Esophagus muscularis mucosa (tissue), 4 donors: ENCODE measurements around the gene DMPK. TPM values are rescaled to one million over a fixed set of nuclear protein-coding genes. Genes with fewer than 3 reads are reported as not detected.

ENCODE experiments used
- DNase-seq: peaks from one replicate; pipeline ENCODE4 v3.0.0-alpha.2; 2017; ENCODE audit errors: extremely low spot score
- H3K27ac ChIP-seq, 4 donors: fragments of 200-600 bp; sonication (generic); replicated peaks in 1 of 4; 1 replicate in 3 of 4; 2 replicates in 1 of 4; pipeline ENCODE4 v1.5.1; 2016 to 2019; ENCODE audit warnings: mild to moderate bottlenecking in 1 of 4
- H3K27me3 ChIP-seq, 4 donors: fragments of 200-600 bp; sonication (generic); one replicate each; pipeline versions ENCODE4 v1.5.1 to v1.6.0; 2016 to 2019
- H3K36me3 ChIP-seq, 4 donors: fragments of 200-600 bp; sonication (generic); one replicate each; pipeline ENCODE4 v1.5.1; 2016 to 2019
- H3K4me1 ChIP-seq, 4 donors: fragments of 200-600 bp; sonication (generic); one replicate each; pipeline ENCODE4 v1.5.1; 2016 to 2019
- H3K4me3 ChIP-seq, 4 donors: fragments of 200-600 bp; sonication (generic); 1 replicate in 2 of 4; 2 replicates in 2 of 4; pipeline ENCODE4 v1.5.1; 2016 to 2019; ENCODE audit warnings: mild to moderate bottlenecking in 4 of 4, moderate library complexity in 1 of 4
- H3K9me3 ChIP-seq, 4 donors: fragments of 200-600 bp; sonication (generic); 1 replicate in 3 of 4; 2 replicates in 1 of 4; pipeline ENCODE4 v1.5.1; 2016 to 2019
- EP300 ChIP-seq: sonication (generic); formaldehyde crosslinking; IDR thresholded peaks from one replicate; pipeline ENCODE4 v1.6.1; 2017; ENCODE audit warnings: antibody characterized with exemption
- POLR2A ChIP-seq: fragments of 450-650 bp; IDR thresholded peaks from one replicate; pipeline ENCODE4 v1.6.1; 2017; ENCODE audit warnings: antibody characterized with exemption, moderate library complexity, mild to moderate bottlenecking, low read depth
- POLR2AphosphoS5 ChIP-seq, 2 donors: sonication (generic); formaldehyde crosslinking; IDR thresholded peaks; one replicate each; pipeline ENCODE4 v1.6.1; 2017; ENCODE audit warnings: antibody characterized with exemption in 2 of 2
- WGBS: methylation state at CpG from one replicate; pipeline ENCODE4 v1.1.5; 2018; 5-methylcytosine and 5-hydroxymethylcytosine counted together
- intact Hi-C: fragments of 100-400 bp; cut with DNase I; formaldehyde crosslinking; loops from one replicate; pipeline ENCODE4 v1.15.1; 2023
- total RNA-seq, 4 donors: library from RNA; depleted of rRNA; stranded (reverse); fragments of >200 nt; gene quantifications; one replicate each; pipeline versions ENCODE4 v1.1.0 to v1.2.1, GENCODE V29; 2016
- TF ChIP-seq, protein P1 (sequence below), 3 experiments: fragments of 200-600 bp in 2 of 3; fragments of 450-650 bp in 1 of 3; sonication (generic) in 2 of 3; IDR thresholded peaks; one replicate each; pipeline ENCODE4 v1.5.1; 2017 to 2019; ENCODE audit warnings: antibody characterized with exemption in 3 of 3, mild to moderate bottlenecking in 2 of 3, moderate library complexity in 1 of 3

The DMPK gene
- total RNA-seq, 4 donors from 2014 or later: 247 to 487 (median 347) TPM

DNA sequence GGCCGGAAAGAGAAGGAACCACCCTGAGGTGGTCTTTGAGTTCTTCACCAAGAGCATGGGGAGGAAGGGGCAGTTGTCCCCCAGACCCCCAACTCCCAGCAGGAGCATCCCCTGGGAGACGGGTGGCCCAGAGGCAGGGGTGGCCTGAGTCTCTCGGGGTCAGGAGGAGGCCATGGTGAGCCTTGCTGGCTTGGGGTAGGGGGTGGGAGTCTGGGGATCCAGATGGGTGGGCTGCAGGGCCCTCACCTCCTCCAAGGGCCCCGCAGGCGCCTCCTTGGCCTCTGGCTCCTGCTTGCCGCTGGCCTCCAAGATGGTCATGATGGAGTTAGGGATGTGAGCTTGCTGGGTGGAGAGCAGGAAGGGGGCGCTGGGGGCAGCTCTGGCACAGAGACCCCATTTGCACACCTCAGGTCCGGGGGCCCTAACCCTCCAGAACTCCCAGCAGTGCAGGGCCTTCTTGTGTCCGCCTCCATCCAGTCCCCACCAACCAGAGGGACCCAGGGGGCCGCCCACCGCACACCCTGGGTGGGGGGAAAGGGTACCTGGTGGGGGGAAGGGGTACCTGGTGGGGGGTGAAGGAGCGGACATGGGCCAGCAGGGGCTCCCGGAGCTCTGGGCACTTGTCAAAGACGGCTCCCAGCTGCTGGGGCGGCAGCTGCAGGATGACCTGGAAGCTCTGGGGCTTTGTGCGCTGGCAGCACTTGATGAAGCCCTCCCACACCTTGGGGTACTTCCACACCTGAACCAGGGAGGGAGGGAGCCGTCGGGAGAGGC lies 34.1 kb upstream of the DMPK start:
- Histone ChIP-seq H3K9me3 (no peaks in the 10 kb centered on the region), H3K36me3 (peaks cover 0 to 37% (median 22%) of the 10 kb centered on the region in 4 donors), H3K27ac (no peak overlapping the region), H3K4me3 (peak overlapping the region in 2 of 4 donors; percentile 35 to 46), H3K4me1 (peaks cover 14 to 30% (median 23%) of the 10 kb centered on the region in 4 donors), H3K27me3 (peaks cover 0 to 41% (median 10%) of the 10 kb centered on the region in 4 donors)
- intact Hi-C loops: loop anchor here (5.0 kb wide), 1 partner anchor 66 kb away; no protein-coding TSS in a partner anchor
- TF ChIP-seq POLR2A (no peak), EP300 (no peak), POLR2AphosphoS5 (IDR thresholded peaks at IDR 0.05) (no peak)
- TF ChIP-seq, protein P1, sequence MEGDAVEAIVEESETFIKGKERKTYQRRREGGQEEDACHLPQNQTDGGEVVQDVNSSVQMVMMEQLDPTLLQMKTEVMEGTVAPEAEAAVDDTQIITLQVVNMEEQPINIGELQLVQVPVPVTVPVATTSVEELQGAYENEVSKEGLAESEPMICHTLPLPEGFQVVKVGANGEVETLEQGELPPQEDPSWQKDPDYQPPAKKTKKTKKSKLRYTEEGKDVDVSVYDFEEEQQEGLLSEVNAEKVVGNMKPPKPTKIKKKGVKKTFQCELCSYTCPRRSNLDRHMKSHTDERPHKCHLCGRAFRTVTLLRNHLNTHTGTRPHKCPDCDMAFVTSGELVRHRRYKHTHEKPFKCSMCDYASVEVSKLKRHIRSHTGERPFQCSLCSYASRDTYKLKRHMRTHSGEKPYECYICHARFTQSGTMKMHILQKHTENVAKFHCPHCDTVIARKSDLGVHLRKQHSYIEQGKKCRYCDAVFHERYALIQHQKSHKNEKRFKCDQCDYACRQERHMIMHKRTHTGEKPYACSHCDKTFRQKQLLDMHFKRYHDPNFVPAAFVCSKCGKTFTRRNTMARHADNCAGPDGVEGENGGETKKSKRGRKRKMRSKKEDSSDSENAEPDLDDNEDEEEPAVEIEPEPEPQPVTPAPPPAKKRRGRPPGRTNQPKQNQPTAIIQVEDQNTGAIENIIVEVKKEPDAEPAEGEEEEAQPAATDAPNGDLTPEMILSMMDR (IDR thresholded peaks at IDR 0.05): no peak
- 54% methylated on average over 11 of the region's 18 CpGs for WGBS
- no peak for DNase-seq

DNA sequence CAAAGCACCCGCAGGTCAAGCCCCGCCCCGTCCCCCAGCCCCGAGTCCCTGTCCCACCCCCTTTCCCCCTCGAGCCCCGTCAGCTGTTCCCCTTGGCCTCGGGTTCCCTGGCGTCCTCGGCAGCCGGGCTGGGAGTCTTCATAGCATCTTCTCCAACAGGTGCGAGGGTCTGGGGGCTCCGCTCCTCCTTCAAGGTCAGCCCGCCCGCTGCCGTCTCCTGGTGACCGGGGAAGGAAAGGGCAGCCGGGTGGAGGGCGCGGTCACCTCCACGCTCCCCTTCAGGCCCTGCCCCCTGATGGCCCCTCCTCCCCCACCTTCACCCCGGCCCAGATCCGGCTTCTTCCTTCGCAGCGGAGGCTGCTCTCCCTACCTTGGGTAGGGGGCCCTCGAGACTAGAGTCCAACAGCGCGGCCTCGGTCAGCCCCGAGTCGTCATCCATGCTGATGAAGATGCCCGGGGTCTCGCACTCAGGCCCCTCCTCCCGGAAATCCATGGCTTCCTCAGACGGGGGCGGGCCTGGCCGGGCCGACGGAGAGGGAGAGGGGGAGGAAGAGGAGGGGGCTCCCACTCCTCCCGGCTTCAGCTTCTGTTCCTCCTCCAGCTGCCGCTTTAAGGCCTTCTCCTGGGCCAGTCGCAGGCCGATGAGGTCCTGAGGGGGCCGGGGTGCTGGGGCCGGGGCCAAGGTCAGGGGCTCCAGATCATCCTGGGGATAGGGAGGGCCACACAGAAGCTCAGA lies 33.4 kb upstream of the DMPK start:
- Histone ChIP-seq H3K4me1 (peaks cover 14 to 30% (median 23%) of the 10 kb centered on the region in 4 donors), H3K27ac (no peak overlapping the region)

DNA sequence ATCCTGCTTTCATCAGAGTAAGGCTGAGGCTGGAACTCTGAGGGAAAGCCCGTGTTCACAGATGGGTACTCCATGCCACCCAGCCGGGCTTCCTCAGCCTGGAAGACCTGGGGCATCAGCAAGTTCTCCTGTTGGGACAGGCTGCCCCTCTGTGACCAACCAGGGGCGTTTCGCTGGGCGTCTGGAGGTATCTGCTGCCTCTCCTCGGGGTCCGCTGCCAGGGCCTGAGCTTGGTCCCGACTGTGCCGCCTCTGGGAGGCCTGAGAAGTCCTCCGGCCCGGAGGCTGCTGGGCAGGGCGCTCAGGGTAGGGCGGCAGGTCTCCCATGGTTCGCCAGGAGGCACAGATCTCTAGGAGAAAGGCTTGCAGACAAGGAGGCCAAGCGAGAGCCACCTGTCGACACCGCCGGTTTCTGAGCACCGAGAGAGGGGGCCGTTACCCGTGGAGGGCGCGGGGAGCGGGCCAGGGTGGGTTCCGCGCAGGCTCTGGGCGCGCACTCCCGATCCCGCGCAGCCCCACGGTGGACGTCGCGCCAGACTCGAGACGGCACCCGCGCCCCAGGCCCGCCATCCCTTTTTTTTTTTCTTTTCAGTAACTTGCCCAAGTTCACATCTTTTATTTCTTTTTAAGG lies 32.7 kb upstream of the DMPK start, which contains the start of gene RSPH6A:
TSS of gene RSPH6A (minus strand) at position 458 of the 630 bp plus-strand sequence. CDS start at position 326, 132 bp downstream.
- Histone ChIP-seq H3K9me3 (no peaks in the 10 kb centered on the region), H3K4me3 (peak within 1 kb of the TSS; percentile 35 to 51 (median 44)), H3K4me1 (peaks cover 14 to 30% (median 23%) of the 10 kb centered on the region in 4 donors), H3K36me3 (peaks cover 0 to 23% (median 7%) of the 10 kb centered on the region in 4 donors), H3K27ac (no peak within 1 kb of the TSS), H3K27me3 (peaks cover 0 to 49% (median 10%) of the 10 kb centered on the region in 4 donors)
- intact Hi-C loops: loop anchor here (5.0 kb wide), 1 partner anchor 67 kb away; no protein-coding TSS in a partner anchor
- TF ChIP-seq EP300 (no peak), POLR2AphosphoS5 (IDR thresholded peaks at IDR 0.05) (no peak), POLR2A (no peak)
- TF ChIP-seq, protein P1 (IDR thresholded peaks at IDR 0.05): no peak
- no peak for DNase-seq
- 26% methylated on average over 14 of the region's 40 CpGs for WGBS

More for the DNA sequence above, 33.4 kb upstream of the DMPK start:
- DNase-seq: no peak
- peaks cover 0 to 44% (median 10%) of the 10 kb centered on the region in 4 donors for H3K27me3 ChIP-seq
- intact Hi-C loops: loop anchor here (5.0 kb wide), 1 partner anchor 67 kb away; no protein-coding TSS in a partner anchor
- no peak for TF ChIP-seq POLR2A
- TF ChIP-seq, protein P1 (IDR thresholded peaks at IDR 0.05): no peak
- no peak for TF ChIP-seq POLR2AphosphoS5 (IDR thresholded peaks at IDR 0.05)
- no peak for TF ChIP-seq EP300
- H3K4me3 ChIP-seq: peak overlapping the region; percentile 35 to 51 (median 44)
- 20% methylated on average over 33 of the region's 44 CpGs for WGBS
- H3K9me3 ChIP-seq: no peaks in the 10 kb centered on the region
- peaks cover 0 to 30% (median 14%) of the 10 kb centered on the region in 4 donors for H3K36me3 ChIP-seq

DNA sequence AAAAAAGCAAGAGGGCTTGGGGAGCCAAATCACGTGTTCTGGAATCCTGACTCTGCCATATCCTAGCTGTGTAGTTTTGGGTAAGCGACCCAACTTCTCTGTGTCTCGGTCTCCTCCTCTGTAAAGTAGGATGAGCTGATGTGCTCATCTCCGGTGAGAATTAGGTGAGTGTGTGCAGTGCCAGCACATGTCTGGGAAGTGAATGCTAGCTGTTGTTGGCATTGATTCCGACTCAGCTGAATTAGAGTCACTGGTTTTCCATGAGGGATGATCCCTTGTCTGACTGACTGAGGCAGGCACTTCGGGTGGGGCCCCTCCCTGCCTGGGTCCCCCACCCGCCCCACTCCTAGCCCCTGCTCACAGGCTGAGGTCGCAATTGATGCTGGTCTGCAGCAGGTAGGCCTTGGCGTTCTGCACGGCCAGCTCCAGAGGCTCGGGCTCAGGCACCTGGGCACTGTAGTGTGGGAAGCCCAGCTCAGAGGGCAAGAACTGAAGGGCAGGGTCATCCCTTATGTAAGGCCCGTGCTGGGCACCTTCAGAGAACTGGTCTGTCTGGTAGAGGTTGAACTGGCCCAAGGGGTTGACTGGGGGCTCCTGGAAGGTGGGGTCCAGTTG lies 32.0 kb upstream of the DMPK start:
- H3K4me3 ChIP-seq: no peak overlapping the region
- WGBS: no CpG with 5 or more reads among the region's 12 CpGs
- intact Hi-C loops: no loop called here
- peaks cover 0 to 16% (median under 1%) of the 10 kb centered on the region in 4 donors for H3K36me3 ChIP-seq
- DNase-seq: no peak
- H3K27ac ChIP-seq: no peak overlapping the region
- TF ChIP-seq POLR2A (no peak), EP300 (no peak), POLR2AphosphoS5 (IDR thresholded peaks at IDR 0.05) (no peak)
- TF ChIP-seq, protein P1 (IDR thresholded peaks at IDR 0.05): no peak
- H3K9me3 ChIP-seq: no peaks in the 10 kb centered on the region
- H3K4me1 ChIP-seq: peaks cover 14 to 35% (median 29%) of the 10 kb centered on the region in 4 donors
- H3K27me3 ChIP-seq: peaks cover 0 to 49% (median 10%) of the 10 kb centered on the region in 4 donors
